Stimulated activated CD8-positive, alpha-beta memory T cell treated with anti-CD3 and anti-CD28 coated beads, Interleukin-15, amount 100 ng/mL, for 4 hours (primary cell): ENCODE measurements around the gene PGF.
"Not testable (repeated sequence)": the region's sequence is repeated elsewhere in the genome, so short reads cannot be mapped to it uniquely, and the experiment has no call there.

Experiments
- DNase-seq, 2 donors: peaks; one replicate each; pipeline ENCODE4 v3.0.0-alpha.2; 2020; ENCODE audit warnings: low read depth in 2 of 2

The PGF gene

GRCh38 chr14:74942181-74942580 lies 13.2 kb downstream of the PGF start:
- no peak for DNase-seq

DNA sequence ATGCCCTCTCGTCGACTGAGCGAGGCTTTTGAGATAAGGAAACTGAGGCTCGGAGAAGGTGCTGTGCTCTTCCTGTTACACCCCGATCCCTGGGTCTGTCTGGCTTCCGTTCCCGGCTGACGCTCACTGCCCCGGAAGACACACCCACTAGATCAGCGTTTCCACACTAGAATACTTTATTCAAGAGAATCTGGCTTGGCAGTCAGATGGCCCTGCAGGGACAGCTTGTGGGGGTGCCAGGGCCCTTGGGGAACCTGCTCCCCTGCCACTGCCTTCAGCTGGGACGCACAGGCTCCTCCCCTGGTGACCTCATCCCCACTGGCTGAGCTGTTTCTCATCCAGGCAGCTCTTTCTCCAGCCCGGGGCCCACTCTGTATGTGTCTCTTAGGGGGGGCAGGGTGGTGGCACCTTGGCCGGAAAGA lies 13.7 kb downstream of the PGF start:
- DNase-seq: peak; percentile 27 to 28

DNA sequence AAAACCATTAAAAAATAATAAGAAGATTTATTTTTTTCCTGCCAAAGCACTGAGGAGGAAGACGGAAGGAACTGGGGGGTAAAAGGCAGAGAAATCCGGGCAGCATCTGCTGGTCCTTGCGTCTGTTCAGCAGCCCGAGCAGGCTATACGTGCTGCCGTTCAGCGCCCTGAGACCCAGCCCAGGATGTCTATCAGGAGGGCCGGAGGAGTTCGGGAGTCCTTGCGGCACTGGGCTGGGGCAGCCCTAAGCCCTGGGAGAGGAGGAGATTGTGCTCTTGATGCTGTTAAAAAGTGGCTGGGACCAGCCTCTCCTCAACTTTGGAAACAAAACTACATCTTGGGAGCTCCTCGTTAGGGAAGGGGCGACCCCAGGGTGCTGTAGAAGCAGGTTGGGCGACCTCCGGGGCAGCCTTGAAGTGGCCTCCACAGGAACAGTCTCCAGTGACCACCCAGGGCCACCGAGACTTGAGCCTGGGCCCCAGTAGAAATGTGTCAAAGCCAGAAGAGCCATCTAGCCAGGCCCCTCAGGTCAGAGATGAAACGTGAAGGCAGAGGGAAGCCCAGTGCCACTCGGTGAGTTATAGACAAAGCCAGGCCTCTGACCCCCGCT lies 14.3 kb downstream of the PGF start:
- DNase-seq: no peak

DNA sequence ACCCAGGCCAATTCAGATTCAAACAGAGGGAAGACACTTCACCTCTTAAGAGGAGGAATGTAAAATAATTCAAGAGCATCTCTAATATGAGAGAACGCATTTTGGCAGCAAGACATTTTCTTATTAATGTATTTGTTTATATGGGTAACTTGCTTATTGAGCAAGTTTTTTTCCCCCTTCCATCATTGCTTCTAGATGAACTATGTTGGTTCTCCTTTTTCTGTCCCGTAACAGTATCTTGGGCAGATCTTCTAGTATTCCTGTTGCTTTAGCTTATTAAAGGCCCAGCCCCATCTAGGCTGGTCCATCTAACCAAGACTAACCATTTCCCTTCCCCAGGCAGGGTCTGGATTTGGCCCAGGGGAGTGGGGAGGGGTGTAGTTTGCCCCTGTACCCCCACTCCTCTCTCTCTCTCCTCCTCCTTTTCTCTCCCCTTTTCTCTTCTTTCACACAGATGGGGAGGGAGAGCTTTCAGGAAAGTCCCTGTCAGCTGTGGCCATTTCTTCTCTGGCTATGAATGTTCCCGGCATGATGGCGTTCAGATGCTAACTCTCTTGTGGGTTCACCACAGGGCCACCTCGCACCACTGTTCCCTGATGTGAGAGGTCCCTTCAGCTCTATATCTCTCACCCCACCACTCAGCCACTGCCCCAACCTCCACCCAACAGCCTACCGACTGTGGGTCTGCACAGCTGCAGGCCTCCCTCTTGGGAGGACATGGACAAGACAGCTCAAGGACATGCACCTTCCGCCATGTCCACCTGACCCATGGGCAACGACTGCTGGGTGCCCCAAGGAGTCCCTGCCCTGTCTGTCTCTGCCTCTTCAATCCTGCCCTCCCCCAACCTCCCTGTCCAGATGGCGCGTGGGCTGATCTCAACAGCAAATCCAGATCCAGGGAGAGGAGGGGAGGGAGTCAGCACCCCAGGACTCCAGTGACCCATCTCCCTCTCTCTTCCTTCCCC lies 16.6 kb downstream of the PGF start:
- DNase-seq: no peak

- no peak for DNase-seq
Observed at GRCh38 chr14:74937171-74937570, 18.2 kb downstream of the PGF start.

- DNase-seq: no peak
Observed at GRCh38 chr14:74936731-74937130, 18.7 kb downstream of the PGF start.

GRCh38 chr14:74936151-74936550 lies 19.2 kb downstream of the PGF start:
- no peak for DNase-seq

GRCh38 chr14:74935360-74935680 lies 20.1 kb downstream of the PGF start:
- DNase-seq: no peak

- no peak for DNase-seq
Observed at GRCh38 chr14:74934476-74935359, 20.7 kb downstream of the PGF start.

DNA sequence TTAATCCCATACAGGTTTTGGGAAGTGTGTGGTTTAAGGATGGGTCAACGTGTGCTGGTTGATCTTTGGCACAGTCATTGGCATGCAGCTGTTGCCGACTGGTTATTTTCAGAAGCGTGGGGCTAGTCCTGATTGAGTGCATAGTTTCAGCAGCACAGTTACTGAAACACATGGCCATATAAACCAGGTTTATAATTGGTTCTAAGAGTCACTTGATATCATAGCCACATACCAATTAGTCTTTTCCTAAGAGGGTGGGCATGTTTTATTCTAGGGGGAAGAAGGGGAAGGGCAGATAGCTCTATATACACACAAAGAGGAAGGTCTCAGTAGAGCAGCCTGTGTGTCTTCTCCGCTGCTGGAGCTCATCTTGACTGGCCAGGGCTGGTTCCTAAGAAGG lies 21.4 kb downstream of the PGF start:
- DNase-seq: no peak

DNA sequence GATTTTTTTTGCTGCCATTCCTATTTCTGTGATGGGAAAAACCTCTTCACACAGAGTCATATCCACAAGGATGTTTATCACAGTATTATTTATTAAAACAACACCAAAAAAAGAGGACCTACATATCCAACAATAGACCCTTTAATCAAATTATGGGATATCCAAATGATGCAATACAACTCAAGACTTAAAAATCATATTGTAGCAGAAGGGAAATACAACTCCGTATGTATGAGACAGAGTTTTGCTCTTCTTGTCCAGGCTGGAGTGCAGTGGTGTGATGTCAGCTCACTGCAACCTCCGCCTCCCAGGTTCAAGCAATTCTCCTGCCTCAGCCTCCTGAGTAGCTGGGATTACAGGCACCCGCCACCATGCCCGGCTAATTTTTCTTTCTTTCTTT lies 22.5 kb downstream of the PGF start:
- not testable (repeated sequence) for DNase-seq

DNA sequence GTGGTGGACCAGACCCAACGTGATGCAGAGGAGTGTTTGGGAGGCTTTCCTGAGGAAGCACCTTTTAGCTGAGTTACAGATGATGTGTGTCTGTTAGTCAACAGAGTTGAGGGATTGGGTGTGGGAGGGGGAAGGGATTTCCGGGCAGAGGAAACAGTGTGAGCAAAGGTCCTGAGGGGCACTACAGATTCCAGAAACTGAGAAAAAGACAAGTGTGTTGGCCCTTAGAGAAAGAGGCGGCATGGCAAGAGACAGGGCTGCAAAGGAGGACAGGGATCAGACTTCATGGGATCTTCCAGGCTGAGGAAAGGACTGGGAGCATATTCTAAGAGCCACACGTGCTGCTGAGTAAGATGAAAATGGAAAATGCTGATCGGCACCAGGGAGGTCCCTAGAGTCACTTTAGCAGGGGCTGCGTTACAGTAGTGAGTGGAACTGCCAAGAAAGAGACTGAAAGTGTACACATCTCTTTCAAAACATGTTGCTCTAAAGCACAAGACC lies 22.9 kb downstream of the PGF start:
- DNase-seq: no peak

DNA sequence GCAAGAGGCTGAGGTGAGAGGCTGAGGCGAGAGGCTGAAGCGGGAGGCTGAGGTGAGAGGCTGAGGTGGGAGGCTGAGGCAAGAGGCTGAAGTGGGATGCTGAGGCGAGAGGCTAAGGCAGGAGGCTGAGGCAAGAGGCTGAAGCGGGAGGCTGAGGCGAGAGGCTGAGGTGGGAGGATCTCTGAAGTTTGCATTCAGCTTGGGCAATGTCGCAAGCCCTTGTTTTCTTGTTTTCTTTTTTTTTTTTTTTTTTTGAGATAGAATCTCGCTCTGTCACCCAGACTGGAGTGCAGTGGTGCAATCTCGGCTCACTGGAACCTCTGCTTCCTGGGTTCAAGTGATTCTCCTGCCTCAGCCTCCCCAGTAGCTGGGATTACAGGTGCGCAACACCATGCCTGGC lies 23.7 kb downstream of the PGF start:
- DNase-seq: not testable (repeated sequence)

DNA sequence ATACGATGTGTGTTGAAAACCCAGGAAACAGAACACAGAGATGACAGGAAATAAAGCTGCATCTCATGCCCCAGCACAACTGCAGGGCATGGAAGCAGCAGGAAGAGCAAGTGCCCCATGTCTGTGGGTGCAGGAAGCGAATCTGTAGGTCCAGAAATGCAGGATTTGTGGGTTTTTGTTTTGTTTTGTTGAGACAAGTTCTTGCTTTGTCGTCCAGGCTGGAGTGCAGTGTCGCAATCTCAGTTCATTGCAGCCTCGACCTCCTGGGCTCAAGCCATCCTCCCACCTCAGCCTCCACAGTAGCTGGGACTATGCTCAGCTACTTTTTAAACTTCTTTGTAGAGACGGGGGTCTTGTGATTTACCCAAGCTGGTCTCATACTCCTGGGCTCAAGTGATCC lies 26.2 kb downstream of the PGF start:
- no peak for DNase-seq

- DNase-seq: no peak
Observed at GRCh38 chr14:74927225-74927624, 28.2 kb downstream of the PGF start.

DNA sequence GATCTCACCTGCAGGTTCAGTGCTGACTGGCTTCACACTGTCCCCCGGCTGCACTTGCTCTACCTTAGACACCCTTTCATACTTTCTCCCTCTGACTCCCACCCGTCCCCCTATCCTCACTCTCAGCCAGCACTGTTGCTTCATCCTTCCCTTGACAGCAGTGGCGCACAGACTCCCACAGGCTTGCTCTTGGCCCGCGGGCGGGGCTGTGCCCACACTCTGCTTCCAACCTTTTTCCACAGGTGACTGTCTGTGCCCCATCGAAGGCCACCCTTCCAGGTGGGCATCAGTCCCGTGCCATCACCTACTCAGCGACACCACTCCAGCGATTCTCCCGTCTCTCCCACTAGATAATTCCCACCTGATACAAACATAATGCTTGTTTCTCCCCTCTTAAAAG lies 31.3 kb downstream of the PGF start:
- DNase-seq: no peak

DNA sequence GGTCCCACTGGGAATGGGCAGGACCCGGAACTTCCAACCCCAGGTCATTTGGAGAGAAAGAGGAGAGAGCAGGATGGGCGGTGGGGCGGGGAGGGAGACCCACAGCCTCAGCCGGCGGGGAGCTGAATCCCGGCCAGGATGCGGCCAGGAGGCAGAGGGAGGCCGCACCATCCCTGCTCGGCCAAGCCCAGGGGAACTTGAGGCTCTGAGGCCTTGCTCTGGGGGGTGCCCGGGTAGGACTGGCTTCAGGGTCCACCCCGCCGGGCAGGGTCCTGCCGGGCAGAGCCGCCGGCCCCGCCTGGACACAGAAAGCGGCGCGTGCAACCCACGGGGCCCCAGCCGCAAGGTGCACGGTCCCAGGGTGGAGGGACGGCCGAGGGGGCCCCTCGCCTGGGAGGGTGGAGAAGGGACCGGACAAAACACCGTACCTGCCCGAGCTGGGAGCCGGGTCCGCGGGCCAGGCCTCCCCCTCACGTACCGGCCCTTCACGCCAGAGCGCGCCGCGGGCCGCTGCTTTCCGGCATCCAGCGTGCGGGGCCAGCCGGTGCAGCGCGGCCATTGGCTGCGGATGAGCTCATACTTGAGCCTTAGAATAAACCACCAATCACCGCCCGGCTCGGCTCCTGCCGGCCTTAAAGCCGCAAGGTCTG lies 32.5 kb downstream of the PGF start, which contains the start of gene RPS6KL1:
RPS6KL1 (minus strand) TSS at position 509 of the 650 bp plus-strand sequence. CDS start 1,719 bp downstream, outside the sequence.
- DNase-seq: peak; percentile 12 to 19

DNA sequence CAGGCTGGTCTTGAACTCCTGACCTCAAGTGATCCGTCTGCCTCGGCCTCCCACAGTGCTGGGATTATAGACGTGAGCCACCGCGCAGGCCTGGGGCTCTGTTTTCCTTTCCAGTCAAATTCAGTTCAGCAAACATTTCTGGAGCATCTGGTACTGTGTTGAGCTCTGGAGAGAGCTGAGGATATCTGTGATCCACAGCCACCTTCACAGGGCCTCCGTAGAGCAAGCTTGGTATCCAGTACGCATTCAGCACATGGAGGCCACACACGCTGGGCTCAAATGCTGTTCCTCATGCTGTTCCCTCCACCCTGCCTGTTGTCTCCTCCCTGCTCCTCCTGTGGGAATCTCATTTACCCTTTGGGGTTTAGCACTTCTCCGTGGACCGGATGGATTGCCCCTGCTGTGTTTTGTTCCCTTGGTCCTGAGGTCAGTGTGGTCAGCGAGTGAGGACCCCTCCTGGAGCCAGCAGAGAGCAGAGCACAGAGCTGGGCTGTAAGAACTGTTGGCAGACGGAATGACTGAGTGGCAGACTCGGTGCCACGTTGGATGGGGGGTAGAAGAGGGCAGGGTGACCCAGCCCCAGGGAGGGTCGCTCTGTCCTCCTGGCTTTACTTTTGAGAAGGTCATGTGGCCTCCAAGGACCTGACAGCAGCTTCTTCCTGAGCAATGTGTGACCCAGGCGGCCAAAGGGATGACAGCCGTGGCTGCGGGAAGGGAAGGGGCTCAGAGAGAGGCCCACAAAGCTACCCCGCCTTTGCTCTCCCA lies 33.2 kb downstream of the PGF start:
- no peak for DNase-seq

DNA sequence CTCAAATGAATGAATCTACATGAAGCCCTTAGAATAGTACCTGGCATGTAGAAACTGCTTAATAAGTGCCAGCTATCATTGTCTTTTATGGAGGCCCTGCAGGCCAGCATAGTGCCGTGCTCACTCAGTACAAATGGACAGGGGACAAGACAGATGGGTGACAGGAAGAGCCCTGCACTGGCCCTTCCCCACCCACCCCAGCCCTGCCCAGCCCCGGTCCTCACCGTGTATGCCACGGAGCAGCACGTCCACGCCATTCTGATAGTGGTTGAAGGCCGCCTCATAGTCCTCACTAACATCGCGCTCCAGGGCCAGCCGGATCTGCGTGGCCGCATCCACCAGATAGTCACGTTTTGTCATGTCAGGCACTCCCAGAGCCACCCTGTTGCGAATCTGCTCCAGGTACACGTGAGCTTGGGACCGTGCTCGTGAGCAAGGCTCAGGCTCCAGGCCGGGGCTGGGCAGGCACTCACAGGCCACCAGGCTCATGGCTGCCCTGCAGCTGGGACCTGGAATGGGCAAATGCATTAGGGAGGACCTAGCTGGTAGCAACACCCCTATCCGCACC lies 34.3 kb downstream of the PGF start:
- DNase-seq: no peak

DNA sequence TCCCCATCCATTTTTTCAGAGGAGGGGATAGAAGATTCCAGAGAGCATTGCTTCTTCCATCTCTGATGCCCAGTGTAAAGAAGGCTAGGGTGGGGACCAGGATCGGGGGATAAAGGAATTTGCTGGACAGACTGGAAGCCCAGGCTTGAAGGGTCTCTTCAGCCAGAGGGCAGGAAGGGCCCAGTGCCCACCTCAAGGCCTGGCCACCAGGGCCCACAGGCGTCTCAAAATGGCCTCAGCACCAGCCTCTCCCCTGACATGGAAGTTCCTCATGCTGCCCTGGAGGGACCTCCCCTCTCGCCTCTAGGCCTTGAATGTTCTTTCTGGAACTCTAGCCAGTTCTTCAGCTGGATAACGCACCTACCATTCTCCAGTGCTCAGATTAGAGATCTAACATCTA lies 35.1 kb downstream of the PGF start:
- DNase-seq: no peak
